A172 (cell line): ENCODE measurements around the gene MGAT5. TPM values are rescaled to one million over a fixed set of nuclear protein-coding genes. Genes with fewer than 3 reads are reported as not detected.
A peak's percentile ranks its signal among the peaks of the same experiment; 100 is the strongest.

ENCODE experiments used
- DNase-seq: peaks from one replicate; pipeline ENCODE4 v3.0.0-alpha.2; 2015; ENCODE audit warnings: low spot score
- total RNA-seq: library from RNA; depleted of rRNA; stranded (reverse); fragments of >200 nt; shearing (Covaris generic); gene quantifications from 2 replicates; pipeline ENCODE4 v1.2.3, GENCODE V29; 2014

Gene MGAT5
- total RNA-seq, 1 experiment from 2014 or later: 31.8 TPM

DNA sequence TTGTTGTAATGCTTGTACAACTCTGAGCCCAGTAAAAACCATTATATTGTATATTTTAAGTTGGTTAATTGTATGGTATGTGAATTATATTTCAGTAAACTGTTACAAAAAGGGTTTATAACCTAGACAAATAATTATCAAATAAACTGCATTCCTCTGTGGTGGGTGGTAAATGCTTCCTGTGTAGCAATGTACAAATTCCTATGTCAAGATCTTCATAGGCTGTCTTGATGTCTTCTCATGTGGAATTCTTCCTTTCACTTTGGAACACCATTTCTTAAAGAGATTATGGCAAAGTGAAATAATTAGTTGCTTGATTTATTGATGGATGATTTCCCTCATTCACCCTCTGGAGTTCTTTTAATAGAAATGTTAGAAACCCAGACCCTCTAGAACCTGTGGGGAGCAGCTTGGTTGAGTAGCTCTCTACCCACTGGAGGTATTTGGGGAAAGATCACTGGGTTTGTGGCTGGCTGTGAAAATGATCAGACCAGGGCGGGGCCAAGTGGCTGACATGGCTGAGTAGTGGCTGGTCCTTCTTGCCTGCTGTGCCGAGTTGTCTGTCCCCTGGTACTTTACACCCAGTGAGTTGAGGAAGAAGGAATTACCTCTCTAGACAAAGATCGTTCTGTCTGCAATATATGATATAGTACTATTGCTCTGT lies 22.4 kb upstream of the MGAT5 start:
- DNase-seq: no peak

DNA sequence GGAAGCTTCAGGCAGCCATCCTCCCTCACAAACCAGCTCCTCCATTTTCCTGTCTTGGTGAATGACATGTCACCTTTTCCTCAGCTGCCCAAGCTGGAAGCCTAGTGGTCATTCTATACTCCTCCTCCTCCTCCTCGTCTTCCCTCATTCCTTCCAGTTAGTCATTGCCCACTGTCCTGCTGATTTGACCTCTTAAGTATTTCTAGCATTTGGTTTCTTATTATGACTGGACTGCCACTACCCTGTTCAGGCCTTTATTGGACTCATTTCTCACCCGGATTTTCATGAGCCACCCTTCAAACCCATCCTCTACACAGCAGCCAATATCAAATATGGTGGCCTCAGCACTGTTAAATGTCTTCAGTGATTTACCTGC lies 21.9 kb upstream of the MGAT5 start:
- peak; percentile 28 for DNase-seq

DNA sequence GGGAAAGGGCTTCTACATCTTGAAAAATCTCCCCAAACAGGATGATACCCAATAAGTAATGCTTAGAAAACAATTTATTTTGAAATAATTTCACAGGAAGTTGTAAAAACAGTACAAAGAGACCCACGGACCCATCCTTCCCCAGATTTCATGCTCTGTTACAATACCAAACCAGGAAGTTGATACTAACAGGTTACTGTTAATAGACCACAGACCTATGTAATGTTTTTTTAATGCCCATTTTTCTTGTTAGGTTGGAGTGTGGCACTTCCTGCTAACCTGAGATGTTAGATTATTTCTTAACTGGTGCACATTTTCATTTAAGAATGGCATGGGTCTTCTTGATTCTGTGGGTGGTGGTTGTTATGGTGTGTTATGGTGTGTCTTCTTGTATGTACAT lies 21.4 kb upstream of the MGAT5 start:
- no peak for DNase-seq

DNA sequence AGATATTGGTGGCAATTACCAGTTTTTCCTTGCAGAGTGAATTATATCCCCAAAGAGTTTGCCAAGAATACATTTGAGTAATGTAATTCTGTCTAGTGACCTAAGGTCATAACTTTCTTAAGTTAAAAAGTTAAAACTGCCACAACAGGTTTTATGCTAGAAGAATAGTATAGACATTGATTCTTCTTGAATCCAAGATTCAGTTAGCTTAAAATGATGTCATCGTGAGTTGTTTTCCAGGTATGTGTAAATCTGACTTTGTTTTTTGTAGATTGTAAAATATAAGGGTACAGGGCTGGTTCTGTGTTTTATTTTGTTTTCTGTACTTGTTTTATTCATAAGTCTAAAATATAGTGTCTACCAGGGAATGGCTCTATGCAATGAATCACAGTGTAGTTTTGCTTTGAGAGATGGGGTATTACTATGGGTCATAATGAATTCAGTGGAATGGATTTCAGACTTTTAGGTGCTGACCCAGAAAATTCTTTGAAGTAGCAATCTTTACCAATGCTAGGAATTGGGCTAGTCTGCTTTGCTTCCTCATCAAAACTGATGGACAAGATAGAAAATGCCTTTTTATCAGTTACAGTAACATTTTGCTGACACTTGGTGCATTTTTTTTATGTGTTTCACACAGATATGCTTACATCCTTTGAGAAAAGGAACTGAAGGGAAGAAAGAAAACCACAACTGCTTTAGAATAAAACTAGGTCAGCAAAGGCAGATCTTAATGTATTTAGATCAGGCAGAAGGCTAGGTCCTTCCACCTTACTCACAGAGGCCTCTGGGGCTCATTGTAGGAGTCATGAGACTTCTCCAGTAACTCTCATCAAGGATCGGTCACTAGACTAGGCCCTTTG lies 20.8 kb upstream of the MGAT5 start:
- DNase-seq: no peak

DNA sequence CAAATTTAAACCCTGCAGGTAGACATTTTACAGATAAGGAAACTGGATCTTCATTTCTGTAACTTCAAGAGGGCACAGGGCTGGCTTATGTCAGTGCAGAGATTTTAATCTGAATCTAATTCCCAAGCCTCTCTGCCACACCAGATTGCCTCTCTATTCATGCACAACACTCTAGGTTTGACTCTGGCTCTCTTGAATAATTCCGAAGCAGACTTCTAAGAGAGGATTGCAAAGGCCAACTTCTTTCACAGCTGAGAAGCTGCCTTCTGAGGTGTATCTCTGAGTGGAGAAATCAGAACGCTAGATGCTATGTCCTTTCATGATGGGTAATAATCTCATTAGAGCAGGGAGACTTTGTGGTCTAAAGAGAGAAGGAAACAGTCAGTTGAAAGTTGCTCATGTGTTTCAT lies 20.1 kb upstream of the MGAT5 start:
- DNase-seq: no peak

DNA sequence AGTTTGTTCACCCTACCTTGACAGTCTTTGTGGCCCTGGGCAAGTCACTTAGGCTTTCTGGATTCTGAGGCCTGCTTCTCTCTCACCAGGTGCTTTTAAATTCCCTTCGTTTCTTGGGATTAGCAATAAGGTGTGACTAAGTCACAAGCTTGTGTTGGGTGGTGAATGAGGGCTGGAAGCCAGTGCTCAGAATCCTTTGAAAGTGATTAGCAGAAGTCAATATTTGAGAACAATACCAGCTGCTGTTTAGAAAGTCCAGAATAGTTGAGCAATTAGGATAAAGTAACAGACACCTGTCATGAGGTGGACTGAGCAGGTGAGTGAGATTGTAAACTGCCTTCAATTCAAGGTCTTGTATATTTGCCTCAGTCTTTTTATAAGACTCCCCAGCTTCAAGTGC lies 19.3 kb upstream of the MGAT5 start:
- no peak for DNase-seq

DNA sequence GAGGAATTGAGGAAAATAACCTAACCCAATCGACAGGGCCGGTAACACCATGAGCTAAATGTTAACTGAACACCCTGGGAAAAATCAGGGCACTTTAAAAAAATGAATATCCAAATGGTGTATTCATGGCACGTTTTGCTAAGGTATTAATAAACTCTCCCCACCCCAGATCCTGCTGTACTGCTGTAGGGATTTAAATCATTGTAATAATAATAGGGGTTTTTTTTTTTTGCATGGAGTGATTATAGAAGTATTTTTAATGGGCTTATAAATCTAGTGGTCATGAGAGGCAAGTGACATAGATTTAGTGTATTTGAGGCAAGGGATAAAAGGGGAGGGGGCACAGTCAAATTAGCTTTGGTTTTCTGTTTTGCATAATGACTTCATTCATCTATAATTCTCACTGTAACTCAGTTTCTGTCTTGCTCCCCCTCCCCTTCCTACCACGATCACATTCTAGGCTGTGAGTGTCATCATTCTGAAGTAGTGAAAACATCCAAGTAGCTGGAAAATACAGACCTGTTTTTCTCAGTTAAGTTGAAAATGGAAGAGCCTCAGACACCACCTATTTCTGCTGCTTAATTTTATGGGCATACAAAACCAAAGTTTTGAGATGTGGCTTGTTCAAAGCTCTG lies 18.2 kb upstream of the MGAT5 start:
- no peak for DNase-seq

DNA sequence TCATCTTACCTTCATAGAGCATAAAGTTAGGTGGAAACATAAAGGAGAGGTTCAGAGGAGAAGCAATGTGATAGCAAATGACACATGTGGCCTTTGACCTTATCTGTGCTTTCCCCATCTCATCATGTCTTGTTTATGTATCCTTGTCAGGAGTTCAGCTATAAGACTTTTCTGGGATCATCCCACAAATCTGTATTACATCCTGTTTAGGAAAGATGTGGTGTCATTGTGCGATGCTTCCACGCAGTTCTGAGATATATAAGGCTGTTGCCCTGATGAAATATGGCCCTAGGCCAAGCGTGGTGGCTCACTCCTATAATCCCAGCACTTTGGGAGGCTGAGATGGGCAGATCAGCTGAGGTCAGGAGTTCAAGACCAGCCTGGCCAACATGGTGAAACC lies 15.5 kb upstream of the MGAT5 start:
- no peak for DNase-seq

DNA sequence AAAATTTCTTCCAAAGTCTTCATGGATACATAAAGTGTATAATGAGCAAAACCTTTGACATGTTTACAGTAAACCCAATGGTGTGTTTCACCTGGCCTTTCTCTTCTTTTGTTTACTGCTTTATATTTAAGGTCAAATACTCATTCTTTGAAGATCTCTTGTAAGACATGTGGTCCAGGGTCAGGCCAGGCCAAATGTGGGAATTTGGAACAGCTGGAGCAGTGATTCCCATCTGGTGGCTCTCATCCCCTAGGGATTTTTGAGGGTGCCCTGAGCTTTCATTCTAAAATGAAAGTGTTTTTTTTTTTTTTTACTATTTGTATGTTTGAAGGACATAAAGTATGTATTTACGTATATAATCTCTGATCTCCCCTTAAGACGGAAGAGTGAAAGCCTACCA lies 13.8 kb upstream of the MGAT5 start:
- DNase-seq: no peak

DNA sequence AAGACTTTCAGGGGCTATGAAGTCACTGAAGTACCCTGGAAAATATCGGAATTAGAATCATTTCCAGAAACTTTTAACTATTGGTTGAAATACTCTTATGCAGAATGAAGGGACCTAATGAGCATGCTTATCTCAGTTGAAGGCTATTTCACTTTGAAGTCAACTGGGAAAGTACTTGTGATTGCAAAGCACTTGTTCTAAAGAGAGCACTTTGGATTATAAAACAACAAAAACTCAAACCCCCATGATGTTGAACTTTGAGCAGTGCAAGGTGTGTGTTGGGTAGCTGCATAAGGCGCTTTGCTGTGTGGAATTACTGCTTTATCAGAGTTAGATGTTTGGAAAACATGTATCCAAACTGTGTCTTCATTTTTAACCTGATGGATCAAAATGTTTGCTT lies 12.0 kb upstream of the MGAT5 start:
- no peak for DNase-seq

DNA sequence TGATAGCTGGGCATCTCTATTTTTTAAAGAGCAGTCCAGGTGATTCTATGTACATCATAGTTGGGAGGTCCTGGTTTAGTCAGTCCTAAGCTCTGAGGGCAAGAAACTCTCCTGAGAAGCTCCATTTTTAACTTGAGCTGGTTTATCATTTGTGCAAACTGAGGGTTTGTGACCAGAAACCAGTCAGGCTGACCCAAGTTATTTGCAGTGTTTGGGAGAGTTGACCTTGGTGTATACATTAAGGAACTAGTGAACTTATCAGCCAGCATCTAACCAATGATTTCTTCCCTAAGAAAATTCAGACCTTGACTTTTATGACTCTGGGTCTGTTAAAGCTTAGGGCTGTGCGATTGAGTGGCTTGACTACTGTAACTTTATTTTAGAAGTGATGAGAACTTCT lies 10.6 kb upstream of the MGAT5 start:
- no peak for DNase-seq

DNA sequence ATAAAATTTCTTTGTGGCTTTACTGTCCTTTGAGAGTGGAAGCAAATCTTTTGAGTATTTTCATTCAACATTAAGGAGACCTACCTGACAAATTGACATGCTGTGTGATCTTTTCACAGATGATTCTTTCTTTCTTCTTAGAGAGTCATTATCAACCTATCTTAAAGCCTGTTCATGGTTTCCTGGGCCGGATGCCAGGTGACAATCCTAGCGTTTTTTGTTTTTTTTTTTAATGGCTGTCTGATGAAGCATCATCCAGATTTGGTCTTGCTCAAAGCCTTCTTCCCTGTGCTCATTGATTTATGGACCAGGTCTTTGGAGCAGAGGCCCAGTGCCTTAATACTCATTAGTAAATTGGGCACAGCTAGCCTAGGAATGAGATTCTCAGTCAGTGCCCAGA lies 9.8 kb upstream of the MGAT5 start:
- peak; percentile 39 for DNase-seq

DNA sequence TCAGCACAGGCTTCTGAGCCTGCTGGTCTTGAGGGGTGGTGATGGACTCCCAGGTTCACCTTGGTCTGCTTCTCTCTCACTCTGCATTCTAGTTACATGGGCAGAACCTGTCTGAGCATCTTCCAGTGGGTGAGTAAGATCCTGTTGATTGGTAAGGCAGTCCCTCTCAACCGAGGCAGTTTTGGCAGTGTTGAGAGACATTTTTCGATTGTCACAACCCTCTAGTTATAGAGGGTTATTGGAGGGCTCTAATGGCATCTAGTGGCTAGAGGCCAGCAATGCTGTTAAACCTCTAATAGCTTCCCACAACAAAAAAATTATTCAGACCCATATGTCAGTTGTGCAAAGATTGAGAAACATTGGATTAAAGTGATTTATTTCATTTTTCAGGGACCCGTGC lies 9.3 kb upstream of the MGAT5 start:
- DNase-seq: no peak

DNA sequence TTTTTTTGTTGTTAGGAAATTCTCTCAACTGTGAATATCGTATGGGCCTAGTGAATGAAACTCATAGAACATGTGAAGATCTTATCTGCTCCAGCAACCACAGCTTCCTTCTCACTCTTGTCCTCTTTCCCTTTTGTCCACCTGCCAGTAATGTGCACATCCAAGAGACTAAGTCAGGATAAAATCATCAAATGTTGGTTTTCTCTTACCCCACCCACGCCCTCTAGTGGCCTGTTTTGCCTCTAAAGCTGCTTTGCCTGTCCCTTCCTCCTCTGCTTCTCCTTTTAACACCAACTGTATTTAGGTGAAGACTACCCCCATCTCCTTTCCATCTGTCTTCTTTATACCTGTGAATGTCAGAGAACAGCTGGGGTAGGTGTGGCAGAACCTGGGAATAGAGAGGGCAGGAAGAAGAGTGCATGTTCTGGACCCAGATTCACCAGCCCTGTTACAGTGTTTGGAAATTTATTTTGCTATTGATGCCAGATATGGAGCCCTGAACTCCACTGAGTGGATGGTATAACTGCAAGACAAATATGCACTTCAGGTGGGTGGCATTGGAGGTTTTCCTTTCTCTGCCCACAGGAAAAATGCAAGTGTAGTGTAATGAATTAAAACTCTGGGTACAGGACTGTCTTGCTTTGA lies 8.4 kb upstream of the MGAT5 start:
- peak; percentile 79 for DNase-seq

DNA sequence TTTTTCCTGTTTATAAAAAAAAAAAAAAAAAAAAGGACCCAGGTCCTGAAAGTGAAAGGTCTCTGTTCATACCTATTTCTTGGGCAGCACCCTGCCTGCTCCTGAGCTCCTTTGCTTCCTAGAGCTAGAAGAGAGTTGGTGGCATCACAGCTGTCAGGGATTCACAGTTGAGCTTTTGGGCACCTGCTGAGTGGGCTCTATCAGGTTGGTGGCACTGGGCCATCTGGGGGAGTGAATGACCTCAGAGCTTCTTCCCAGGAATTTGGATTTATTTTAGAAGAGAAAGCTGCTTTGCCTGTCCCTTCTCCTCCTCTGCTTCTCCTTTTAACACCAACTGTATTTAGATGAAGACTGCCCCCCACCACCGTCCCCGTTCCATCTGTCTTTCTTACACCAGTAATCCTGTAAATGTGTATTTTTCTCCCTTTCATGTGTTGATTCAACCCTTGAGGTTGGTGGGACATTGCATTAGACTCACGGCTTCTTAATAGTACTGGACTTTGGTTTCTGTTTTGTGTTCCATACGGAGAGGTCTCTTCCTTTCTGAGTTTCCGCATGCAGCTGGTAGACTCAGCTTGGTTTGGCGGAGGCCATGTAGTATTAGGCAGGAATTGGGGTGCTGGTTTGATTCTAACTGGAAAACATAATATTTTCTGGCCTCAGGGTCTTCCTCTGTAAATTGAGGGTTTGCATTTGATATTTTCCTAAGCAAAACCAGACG lies 7.6 kb upstream of the MGAT5 start:
- DNase-seq: no peak

DNA sequence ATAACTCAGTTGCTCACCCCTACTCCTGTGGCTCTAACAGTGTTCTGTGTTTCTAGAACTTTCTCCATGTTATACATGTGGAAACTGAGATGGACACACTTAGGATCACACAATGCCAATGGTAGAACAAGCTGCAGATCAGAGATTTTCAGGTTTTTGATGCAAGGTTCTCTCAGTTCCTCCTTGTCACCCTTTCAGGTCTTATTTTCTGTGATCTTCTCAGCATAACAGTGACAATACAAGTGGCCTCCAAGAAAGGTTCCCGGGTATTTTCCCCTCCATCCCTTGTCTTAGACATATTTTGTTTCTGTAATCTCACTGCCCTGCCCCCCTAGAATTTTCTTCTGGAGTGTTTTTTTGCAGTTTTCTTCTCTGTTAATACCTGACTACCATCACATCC lies 6.2 kb upstream of the MGAT5 start:
- DNase-seq: no peak

DNA sequence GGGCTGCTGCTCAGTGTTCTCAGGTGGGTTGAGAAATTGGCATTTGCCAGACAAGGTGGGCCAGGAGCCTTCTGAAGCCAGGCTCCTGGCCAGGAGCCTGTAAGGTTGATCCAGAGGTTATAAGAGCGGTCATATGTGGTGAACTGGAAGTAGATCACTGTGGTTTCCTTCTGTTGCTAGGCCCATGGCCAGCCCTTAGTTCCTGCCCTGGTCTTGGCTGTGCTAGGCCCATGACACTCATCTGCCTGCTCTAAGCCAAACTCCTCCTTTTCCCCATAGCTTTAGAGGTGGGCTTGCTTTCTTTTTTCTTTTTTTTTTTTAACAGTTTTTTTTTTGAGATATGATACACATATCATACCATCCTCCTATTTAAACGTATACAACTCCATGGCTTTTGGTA lies 5.0 kb upstream of the MGAT5 start:
- DNase-seq: no peak

DNA sequence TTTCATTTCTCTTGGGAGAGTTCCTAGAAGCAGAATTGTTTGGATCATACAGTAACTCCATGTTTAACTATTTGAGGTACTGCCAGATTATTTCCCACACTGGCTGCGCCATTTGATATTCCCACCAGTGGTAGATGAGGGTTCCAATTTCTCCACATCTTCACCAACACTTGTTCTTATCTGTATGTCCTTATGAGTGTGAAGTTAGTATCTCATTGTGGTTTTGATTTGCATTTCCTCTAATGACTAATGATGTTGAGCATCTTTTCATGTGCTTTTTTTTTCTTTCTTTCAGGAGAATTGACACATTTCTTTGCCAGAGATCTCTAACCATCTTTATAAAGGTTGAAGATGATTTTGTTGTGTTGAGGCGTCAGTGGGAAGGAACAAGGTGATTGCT lies 4.1 kb upstream of the MGAT5 start:
- DNase-seq: no peak

DNA sequence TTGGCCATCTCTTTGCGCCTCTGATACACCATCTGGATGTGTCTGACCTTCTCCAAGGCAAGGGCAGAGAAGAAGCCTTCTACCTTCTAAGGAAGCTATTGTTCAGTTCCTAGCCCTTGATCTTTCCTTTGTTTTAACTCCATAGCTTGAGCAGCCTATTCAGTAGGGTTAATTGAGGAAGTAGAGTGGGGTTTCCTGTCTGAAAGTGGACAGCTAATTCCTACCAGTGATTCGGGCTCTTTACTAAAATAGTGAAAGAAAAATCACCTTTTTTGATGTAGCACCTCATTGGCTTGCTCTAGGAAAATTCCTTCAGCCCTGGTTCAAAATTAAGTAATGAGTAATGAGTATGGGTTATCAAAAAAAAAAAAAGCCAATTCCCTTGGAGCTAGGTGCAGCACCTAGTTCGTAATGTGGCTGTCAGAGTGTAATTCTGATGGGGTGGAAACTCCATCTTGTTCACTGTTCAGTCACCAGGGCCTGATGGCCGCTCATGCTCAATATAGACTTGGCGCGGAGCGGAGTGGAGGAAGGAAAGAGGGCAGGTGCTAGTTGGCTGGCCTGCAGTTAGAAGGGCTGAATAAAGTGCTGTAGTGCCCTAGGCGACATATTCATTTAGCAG lies 2.9 kb upstream of the MGAT5 start:
- no peak for DNase-seq

DNA sequence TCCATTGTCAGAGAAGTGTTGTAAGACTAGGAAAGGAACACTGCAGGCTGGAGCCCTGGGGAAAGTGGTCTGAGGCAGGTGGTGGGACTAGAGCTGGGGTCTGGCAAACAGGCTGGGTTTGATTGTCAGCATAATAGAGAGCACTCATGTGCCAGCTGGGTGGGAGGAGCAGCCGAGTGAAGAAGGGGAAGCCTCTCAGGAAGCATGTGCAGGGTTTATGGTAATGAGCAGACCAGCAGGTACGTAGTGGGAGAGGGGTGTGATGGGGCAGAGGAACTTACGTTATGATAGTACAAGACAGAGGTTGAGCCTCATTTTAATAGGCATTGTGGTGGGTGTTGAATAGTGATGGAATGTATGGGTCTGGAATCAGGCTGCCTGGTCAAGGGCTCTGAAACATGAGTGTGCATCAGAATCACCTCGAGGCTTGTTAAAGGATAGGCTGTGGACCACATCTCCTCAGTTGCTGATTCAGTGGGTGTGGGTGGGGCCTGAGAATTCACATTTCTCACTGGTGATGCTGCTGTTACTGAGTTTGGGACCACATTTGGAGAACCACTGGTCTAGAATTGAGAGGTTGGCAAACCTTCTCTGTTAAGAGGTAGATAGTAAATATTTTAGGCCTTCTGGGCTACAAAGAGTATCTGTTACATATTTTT lies 1.7 kb upstream of the MGAT5 start:
- no peak for DNase-seq

DNA sequence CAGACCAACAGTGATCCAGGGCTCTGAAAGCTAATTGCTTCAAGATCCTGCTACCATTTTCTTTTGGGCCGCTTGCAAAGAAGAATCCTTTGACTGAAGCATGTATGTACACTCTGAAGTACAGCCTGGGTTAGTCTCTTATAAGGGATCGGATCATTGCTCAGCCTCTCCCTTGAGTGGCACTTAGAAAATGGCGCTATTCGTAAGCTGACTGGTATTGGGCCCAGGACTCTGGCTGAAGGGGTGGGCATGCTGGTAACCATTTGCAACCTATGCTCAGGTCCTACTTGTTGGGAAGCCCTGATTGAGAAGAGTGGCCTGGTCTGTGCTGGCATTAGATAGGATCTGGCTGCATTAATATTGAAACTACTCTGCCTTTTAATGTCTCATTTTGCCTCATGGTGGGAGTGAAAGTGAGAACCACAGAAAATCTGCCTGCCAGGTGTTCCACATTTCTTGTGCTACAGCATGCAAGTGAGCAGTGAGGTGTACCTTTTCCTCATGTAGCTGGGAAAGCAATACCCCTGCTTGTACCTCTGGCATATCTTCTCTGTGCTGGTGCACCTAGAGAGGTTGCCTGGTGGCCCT lies 661 bp upstream of the MGAT5 start:
- DNase-seq: no peak
